Mesenchymal stem cell (in vitro differentiated cells and primary cell): ENCODE results near the gene ZNF605.
"Not testable (repeated sequence)": the region's sequence is repeated elsewhere in the genome, so short reads cannot be mapped to it uniquely, and the experiment has no call there.

Source experiments
- DNase-seq: peaks from one replicate; pipeline ENCODE4 v3.0.0-alpha.2; 2013
- H2AFZ ChIP-seq: one replicate; pipeline ENCODE4 v1.6.1; 2013; ENCODE audit warnings: low read depth, mild to moderate bottlenecking, control low read depth, inconsistent platforms, low read length, moderate library complexity
- H2AK5ac ChIP-seq: 2 replicates; pipeline ENCODE4 v1.6.1; 2013; ENCODE audit warnings: low read length, moderate library complexity, mild to moderate bottlenecking, inconsistent platforms; ENCODE audit not compliant: severe bottlenecking
- H2BK120ac ChIP-seq: one replicate; pipeline ENCODE4 v1.6.1; 2013; ENCODE audit warnings: low read depth, mild to moderate bottlenecking, inconsistent platforms, low read length, moderate library complexity
- H2BK12ac ChIP-seq, 2 experiments: one replicate each; pipeline ENCODE4 v1.6.1; 2013; ENCODE audit warnings: inconsistent platforms in 2 of 2, low read length in 2 of 2, mild to moderate bottlenecking in 2 of 2, moderate library complexity in 2 of 2, control low read depth in 1 of 2
- H2BK15ac ChIP-seq: one replicate; pipeline ENCODE4 v1.6.1; 2013; ENCODE audit warnings: mild to moderate bottlenecking, low read depth, inconsistent platforms; ENCODE audit not compliant: poor library complexity, severe bottlenecking
- H2BK5ac ChIP-seq: 2 replicates; pipeline ENCODE4 v1.6.1; 2013; ENCODE audit warnings: low read depth, mild to moderate bottlenecking, low read length, control low read depth, inconsistent platforms; ENCODE audit not compliant: poor library complexity, severe bottlenecking
- H3K14ac ChIP-seq, 2 experiments: one replicate each; pipeline ENCODE4 v1.6.1; 2013; ENCODE audit warnings: inconsistent platforms in 2 of 2, low read length in 2 of 2, control low read depth in 1 of 2, mild to moderate bottlenecking in 1 of 2, moderate library complexity in 1 of 2
- H3K18ac ChIP-seq, 2 experiments: one replicate each; pipeline ENCODE4 v1.6.1; 2013; ENCODE audit warnings: inconsistent platforms in 2 of 2, low read length in 2 of 2, control low read depth in 1 of 2, low read depth in 1 of 2, mild to moderate bottlenecking in 1 of 2
- H3K23ac ChIP-seq, 2 experiments: one replicate each; pipeline ENCODE4 v1.6.1; 2013; ENCODE audit warnings: inconsistent platforms in 2 of 2, low read length in 2 of 2, mild to moderate bottlenecking in 2 of 2, moderate library complexity in 2 of 2, control low read depth in 1 of 2
- H3K27ac ChIP-seq: 2 replicates; pipeline ENCODE4 v1.5.1; 2013; ENCODE audit warnings: mild to moderate bottlenecking, moderate library complexity, low read length, control low read depth, inconsistent platforms; ENCODE audit not compliant: poor library complexity, severe bottlenecking
- H3K27me3 ChIP-seq, 2 experiments: 2 replicates each; pipeline versions ENCODE4 v1.6.1 to v1.7.0; 2013; ENCODE audit warnings: low read length in 2 of 2, mild to moderate bottlenecking in 2 of 2, moderate library complexity in 2 of 2, control low read depth in 1 of 2, inconsistent platforms in 1 of 2; ENCODE audit not compliant: control insufficient read depth in 1 of 2, insufficient read depth in 1 of 2
- H3K36me3 ChIP-seq, 2 experiments: 2 replicates each; pipeline versions ENCODE4 v1.6.1 to v1.7.0; 2013; ENCODE audit warnings: low read length in 2 of 2, control low read depth in 1 of 2, inconsistent platforms in 1 of 2, low read depth in 1 of 2, mild to moderate bottlenecking in 1 of 2; ENCODE audit not compliant: insufficient read depth in 2 of 2, control insufficient read depth in 1 of 2
- H3K4ac ChIP-seq, 2 experiments: one replicate each; pipeline ENCODE4 v1.6.1; 2013; ENCODE audit warnings: inconsistent platforms in 2 of 2, low read length in 2 of 2, mild to moderate bottlenecking in 2 of 2, moderate library complexity in 2 of 2, control low read depth in 1 of 2, low read depth in 1 of 2
- H3K4me1 ChIP-seq: 2 replicates; pipeline ENCODE4 v1.6.1; 2013; ENCODE audit warnings: low read depth, low read length, control low read depth; ENCODE audit not compliant: control insufficient read depth, insufficient read depth
- H3K4me2 ChIP-seq: 2 replicates; pipeline ENCODE4 v1.6.1; 2013; ENCODE audit warnings: low read length, mild to moderate bottlenecking, inconsistent platforms; ENCODE audit not compliant: poor library complexity, severe bottlenecking
- H3K4me3 ChIP-seq, 2 experiments: 2 replicates each; pipeline versions ENCODE4 v1.5.1 to v1.7.0; 2013; ENCODE audit warnings: low read length in 2 of 2, mild to moderate bottlenecking in 2 of 2, control low read depth in 1 of 2, low read depth in 1 of 2; ENCODE audit not compliant: insufficient read depth in 1 of 2
- H3K79me1 ChIP-seq: replicated peaks from 2 replicates; pipeline ENCODE4 v1.6.1; 2013; ENCODE audit warnings: mild to moderate bottlenecking, control low read depth, low read length, inconsistent platforms; ENCODE audit not compliant: poor library complexity, severe bottlenecking
- H3K9ac ChIP-seq: 2 replicates; pipeline ENCODE4 v1.7.0; 2013; ENCODE audit warnings: mild to moderate bottlenecking, low read length, moderate library complexity
- H3K9me3 ChIP-seq: 2 replicates; pipeline ENCODE4 v1.7.0; 2013; ENCODE audit warnings: mild to moderate bottlenecking, low read length; ENCODE audit not compliant: control insufficient read depth
- H4K8ac ChIP-seq: one replicate; pipeline ENCODE4 v1.6.1; 2013; ENCODE audit warnings: inconsistent platforms, mild to moderate bottlenecking, low read length, moderate library complexity
- H4K91ac ChIP-seq: one replicate; pipeline ENCODE4 v1.6.1; 2013; ENCODE audit warnings: mild to moderate bottlenecking, low read length, inconsistent platforms
- WGBS: methylation state at CpG from one replicate; pipeline ENCODE4 v1.1.7; 2013; ENCODE audit warnings: mixed read lengths; 5-methylcytosine and 5-hydroxymethylcytosine counted together

ZNF605 gene

GRCh38 chr12:132966676-132967415 is 10.7 kb upstream of the ZNF605 start:
- no peak overlapping the region for H4K8ac ChIP-seq
- no peak overlapping the region for H2BK5ac ChIP-seq
- H2BK120ac ChIP-seq = no peak overlapping the region
- peaks cover 2% of the 10 kb centered on the region for H3K79me1 ChIP-seq
- H2BK12ac ChIP-seq = no peak overlapping the region
- H2AK5ac ChIP-seq = no peak overlapping the region
- no peak overlapping the region for H3K4me3 ChIP-seq
- no peak overlapping the region for H2BK15ac ChIP-seq
- H3K9me3 ChIP-seq = peaks cover 25% of the 10 kb centered on the region
- H3K9ac ChIP-seq = no peak overlapping the region
- H3K4me1 ChIP-seq = no peaks in the 10 kb centered on the region
- no peak overlapping the region for H2AFZ ChIP-seq
- no peak overlapping the region for H3K4ac ChIP-seq
- 80% methylated on average over 12 of the region's 12 CpGs for WGBS
- no peak overlapping the region for H3K27ac ChIP-seq
- no peak overlapping the region for H3K18ac ChIP-seq
- H4K91ac ChIP-seq = no peak overlapping the region
- H3K4me2 ChIP-seq = no peak overlapping the region
- no peak for DNase-seq
- no peak overlapping the region for H3K14ac ChIP-seq
- H3K36me3 ChIP-seq = peaks cover 11 to 30% of the 10 kb centered on the region in 2 experiments
- no peak overlapping the region for H3K23ac ChIP-seq
- H3K27me3 ChIP-seq = no peaks in the 10 kb centered on the region

- Histone ChIP-seq H3K23ac (no peak overlapping the region), H3K36me3 (peaks cover 11 to 32% of the 10 kb centered on the region in 2 experiments), H2AK5ac (no peak overlapping the region), H4K91ac (no peak overlapping the region), H3K4me2 (no peak overlapping the region), H2BK12ac (no peak overlapping the region), H2BK5ac (no peak overlapping the region), H2BK15ac (no peak overlapping the region), H3K27me3 (no peaks in the 10 kb centered on the region), H2BK120ac (no peak overlapping the region), H3K27ac (no peak overlapping the region), H3K14ac (no peak overlapping the region), H3K18ac (no peak overlapping the region), H3K4me3 (no peak overlapping the region), H3K79me1 (peaks cover 2% of the 10 kb centered on the region), H2AFZ (no peak overlapping the region), H3K4me1 (no peaks in the 10 kb centered on the region), H3K9me3 (peaks cover 24% of the 10 kb centered on the region), H3K9ac (no peak overlapping the region), H3K4ac (no peak overlapping the region), H4K8ac (no peak overlapping the region)
- DNase-seq = no peak
- WGBS = 95% methylated on average over 11 of the region's 12 CpGs
These were observed 9.7 kb upstream of the ZNF605 start for GRCh38 chr12:132965796-132966195.

GRCh38 chr12:132963947-132964346 is 7.8 kb upstream of the ZNF605 start:
- not testable (repeated sequence) for H3K4ac ChIP-seq, H4K91ac ChIP-seq, H2AFZ ChIP-seq, H2BK12ac ChIP-seq, H3K4me1 ChIP-seq, DNase-seq, H2AK5ac ChIP-seq, H2BK15ac ChIP-seq, H2BK120ac ChIP-seq, H3K79me1 ChIP-seq, H3K23ac ChIP-seq, H2BK5ac ChIP-seq, H3K18ac ChIP-seq, H3K4me3 ChIP-seq, H3K4me2 ChIP-seq, H3K27ac ChIP-seq, H4K8ac ChIP-seq, H3K14ac ChIP-seq, H3K9ac ChIP-seq, H3K27me3 ChIP-seq
- Histone ChIP-seq H3K9me3 (peaks cover 24% of the 10 kb centered on the region), H3K36me3 (peaks cover 11 to 32% of the 10 kb centered on the region in 2 experiments)
- WGBS = 40% methylated on average over 9 of the region's 10 CpGs

- not testable (repeated sequence) for H3K14ac ChIP-seq, H3K27ac ChIP-seq, H2BK5ac ChIP-seq, H3K4me2 ChIP-seq, H4K8ac ChIP-seq, H3K4me3 ChIP-seq, H3K18ac ChIP-seq, H3K79me1 ChIP-seq, DNase-seq, H2BK15ac ChIP-seq, H2AFZ ChIP-seq, H3K4ac ChIP-seq, H3K27me3 ChIP-seq, H4K91ac ChIP-seq, H3K4me1 ChIP-seq, H2AK5ac ChIP-seq, H2BK120ac ChIP-seq, H3K9ac ChIP-seq, H2BK12ac ChIP-seq, H3K23ac ChIP-seq
- WGBS = over 99% methylated on average over 14 of the region's 14 CpGs
- H3K36me3 ChIP-seq = peaks cover 11 to 25% of the 10 kb centered on the region in 2 experiments
- peaks cover 15% of the 10 kb centered on the region for H3K9me3 ChIP-seq
These were observed 5.7 kb upstream of the ZNF605 start for GRCh38 chr12:132961790-132962189.
